ENCODE results near the gene SMPX. TPM values are rescaled to one million over a fixed set of nuclear protein-coding genes. Genes with fewer than 3 reads are reported as not detected.

SMPX gene
- total and polyA plus RNA-seq, 2 of the 4 experiments (the other 2 are of a cell fraction), result not detected

DNA sequence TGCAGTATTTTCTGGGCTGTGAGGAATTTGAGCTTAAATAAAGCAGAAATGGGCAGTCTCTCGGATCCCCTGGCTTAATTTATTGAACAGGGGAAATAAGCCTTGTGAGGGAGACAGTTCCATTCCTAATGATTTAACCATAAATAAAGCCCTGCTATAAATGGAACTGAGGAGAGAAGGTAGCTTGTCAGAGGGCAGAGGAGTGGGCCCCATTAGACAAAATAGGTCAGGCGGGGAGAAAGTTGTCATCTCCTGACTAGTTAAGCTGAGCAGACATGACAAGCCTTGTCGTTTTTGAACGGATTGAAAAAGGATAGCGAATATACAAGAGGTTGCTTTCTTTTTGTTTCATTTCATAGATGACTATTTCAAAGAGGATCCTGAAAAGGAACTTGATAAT is 39.3 kb downstream of the SMPX start:
- no peaks in the 10 kb centered on the region for H3K4me1 ChIP-seq (ENCODE audit: control insufficient read depth, insufficient read depth, low read length)
- H3K14ac ChIP-seq (replicated peaks; ENCODE audit: low read depth, low read length), result no peak overlapping the region
- H2AK5ac ChIP-seq (ENCODE audit: low read depth, low read length), result no peak overlapping the region
- H3K27ac ChIP-seq (ENCODE audit: insufficient read depth, low read length), result no peak overlapping the region
- H3K36me3 ChIP-seq (ENCODE audit: control insufficient read depth, insufficient read depth, low read length), result no peaks in the 10 kb centered on the region
- no TSS peak for BruUV-seq (replicated peaks)
- intact Hi-C loops (cut with micrococcal nuclease) (no loop called here), dilution Hi-C loops (cut with HindIII; ENCODE audit: low sequenced_read_pairs, unreplicated experiment) (no loop called here), in situ Hi-C loops (cut with MboI; ENCODE audit: low sequenced_read_pairs) (no loop called here)
- no peak overlapping the region for H3K4ac ChIP-seq (ENCODE audit: low read depth, low read length)
- no peak overlapping the region for H3K4me2 ChIP-seq (ENCODE audit: low read depth, low read length)
- TF ChIP-seq, protein P1, sequence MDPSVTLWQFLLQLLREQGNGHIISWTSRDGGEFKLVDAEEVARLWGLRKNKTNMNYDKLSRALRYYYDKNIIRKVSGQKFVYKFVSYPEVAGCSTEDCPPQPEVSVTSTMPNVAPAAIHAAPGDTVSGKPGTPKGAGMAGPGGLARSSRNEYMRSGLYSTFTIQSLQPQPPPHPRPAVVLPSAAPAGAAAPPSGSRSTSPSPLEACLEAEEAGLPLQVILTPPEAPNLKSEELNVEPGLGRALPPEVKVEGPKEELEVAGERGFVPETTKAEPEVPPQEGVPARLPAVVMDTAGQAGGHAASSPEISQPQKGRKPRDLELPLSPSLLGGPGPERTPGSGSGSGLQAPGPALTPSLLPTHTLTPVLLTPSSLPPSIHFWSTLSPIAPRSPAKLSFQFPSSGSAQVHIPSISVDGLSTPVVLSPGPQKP (IDR thresholded peaks at IDR 0.05; ENCODE audit: borderline replicate concordance, low read depth, low read length), result no peak
- TF ChIP-seq, protein P2, sequence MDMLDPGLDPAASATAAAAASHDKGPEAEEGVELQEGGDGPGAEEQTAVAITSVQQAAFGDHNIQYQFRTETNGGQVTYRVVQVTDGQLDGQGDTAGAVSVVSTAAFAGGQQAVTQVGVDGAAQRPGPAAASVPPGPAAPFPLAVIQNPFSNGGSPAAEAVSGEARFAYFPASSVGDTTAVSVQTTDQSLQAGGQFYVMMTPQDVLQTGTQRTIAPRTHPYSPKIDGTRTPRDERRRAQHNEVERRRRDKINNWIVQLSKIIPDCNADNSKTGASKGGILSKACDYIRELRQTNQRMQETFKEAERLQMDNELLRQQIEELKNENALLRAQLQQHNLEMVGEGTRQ (IDR thresholded peaks at IDR 0.05; ENCODE audit: low read depth, low read length), result no peak
- no peaks in the 10 kb centered on the region for H4K20me1 ChIP-seq (ENCODE audit: insufficient read depth, low read length)
- ATAC-seq (ENCODE audit: low read depth) (no peak), DNase-seq (no peak)
- H3K23ac ChIP-seq (ENCODE audit: low read depth, low read length), result no peak overlapping the region
- H2AK9ac ChIP-seq (replicated peaks; ENCODE audit: low read depth, low read length, poor library complexity), result no peak overlapping the region
- POLR2A ChIA-PET (ENCODE audit: unreplicated experiment), result no interaction called here
- no peak overlapping the region for H4K5ac ChIP-seq (ENCODE audit: low read depth, low read length)
- no peak overlapping the region for H2AFZ ChIP-seq (replicated peaks; ENCODE audit: low read length, poor library complexity)
- no peak overlapping the region for H3K18ac ChIP-seq (ENCODE audit: low read depth, low read length)
- no peak overlapping the region for H4K91ac ChIP-seq (ENCODE audit: insufficient read depth, low read depth, low read length)
- H3K27me3 ChIP-seq (ENCODE audit: control insufficient read depth, insufficient read depth, low read length), result no peaks in the 10 kb centered on the region; the same call in 1 of the 2 replicates
- H2BK120ac ChIP-seq (ENCODE audit: low read depth, low read length), result no peak overlapping the region
- WGBS, 2 experiments (ENCODE audit: extremely low coverage in 2 of 2, insufficient read length in 1 of 2), result no CpG with 5 or more reads among the region's 5 CpGs
- no peaks in the 10 kb centered on the region for H3K79me1 ChIP-seq (ENCODE audit: low read depth in 1 of 2, low read length in 2 of 2)
- H3K9me3 ChIP-seq (ENCODE audit: control insufficient read depth, insufficient read depth, low read length), result no peaks in the 10 kb centered on the region
- H4K8ac ChIP-seq (ENCODE audit: low read depth in 2 of 2, low read length in 2 of 2), result no peak overlapping the region
- no peak overlapping the region for H3K4me3 ChIP-seq (ENCODE audit: insufficient read depth, low read depth, low read length)
- H2BK20ac ChIP-seq (ENCODE audit: low read depth, low read length), result no peak overlapping the region
- H3K9me1 ChIP-seq (ENCODE audit: insufficient read depth, low read length), result no peaks in the 10 kb centered on the region
- H2BK15ac ChIP-seq (ENCODE audit: low read depth, low read length), result no peak overlapping the region
- no peak overlapping the region for H2BK5ac ChIP-seq (ENCODE audit: low read depth, low read length, poor library complexity, severe bottlenecking)
- CTCF ChIA-PET, result no interaction called here
- no peak overlapping the region for H3K56ac ChIP-seq (ENCODE audit: extremely low read depth, insufficient read depth, low read length)
- no peak overlapping the region for H3K9ac ChIP-seq (ENCODE audit: low read depth, low read length)
